CD4-positive, alpha-beta T cell (primary cell): Measurements from ENCODE around the gene RBFA. TPM values are rescaled to one million over a fixed set of nuclear protein-coding genes. Genes with fewer than 3 reads are reported as not detected.

Source experiments
- ATAC-seq: fragments of 200-7000 bp; cut with Tn5 transposase; one replicate; pipeline ENCODE4 v1.10.0; 2022; ENCODE audit warnings: mild to moderate bottlenecking; ENCODE audit not compliant: poor library complexity
- CTCF ChIA-PET: fragments of 350-600 bp; sonication (Branson Sonifier 250); formaldehyde crosslinking; loops from one replicate; lab custom pipeline; 2021; ENCODE audit warnings: antibody characterized with exemption, inconsistent platforms; lab: Charles Lee
- POLR2A ChIA-PET: fragments of 350-600 bp; sonication (Branson Sonifier 250); formaldehyde crosslinking; loops from one replicate; lab custom pipeline; 2021; ENCODE audit warnings: antibody characterized with exemption, inconsistent platforms; lab: Charles Lee
- DNase-seq, 14 experiments: peaks; one replicate each; pipeline ENCODE4 v3.0.0-alpha.2; 2013 to 2020; ENCODE audit warnings: mixed read lengths in 2 of 14
- H3K27ac ChIP-seq, 2 donors: one replicate each; pipeline versions ENCODE4 v1.5.1 to v1.7.0; 2013; ENCODE audit warnings: low read length in 2 of 2, low read depth in 1 of 2, mild to moderate bottlenecking in 1 of 2
- H3K27me3 ChIP-seq, 2 experiments: 1 replicate in 1 of 2; 2 replicates in 1 of 2; pipeline versions ENCODE4 v1.6.1 to v1.7.0; 2013; ENCODE audit warnings: low read length in 2 of 2, control low read depth in 1 of 2, mild to moderate bottlenecking in 1 of 2, moderate library complexity in 1 of 2; ENCODE audit not compliant: insufficient read depth in 2 of 2, control insufficient read depth in 1 of 2
- H3K36me3 ChIP-seq: one replicate; pipeline ENCODE4 v1.6.1; 2013; ENCODE audit warnings: low read length, control low read depth; ENCODE audit not compliant: insufficient read depth
- H3K4me1 ChIP-seq: one replicate; pipeline ENCODE4 v1.6.1; 2013; ENCODE audit warnings: low read length, control low read depth; ENCODE audit not compliant: insufficient read depth
- H3K4me3 ChIP-seq: one replicate; pipeline ENCODE4 v1.5.1; 2013; ENCODE audit warnings: mild to moderate bottlenecking, low read length, moderate library complexity
- H3K9me3 ChIP-seq, 2 experiments: 1 replicate in 1 of 2; 2 replicates in 1 of 2; pipeline versions ENCODE4 v1.6.1 to v1.7.0; 2013; ENCODE audit warnings: low read length in 2 of 2, mild to moderate bottlenecking in 2 of 2, control low read depth in 1 of 2, moderate library complexity in 1 of 2; ENCODE audit not compliant: control insufficient read depth in 1 of 2, insufficient read depth in 1 of 2
- H3K27ac Mint-ChIP-seq: one replicate; pipeline ENCODE4 v1.8.0; 2020; ENCODE audit warnings: mixed read lengths
- H3K27me3 Mint-ChIP-seq: one replicate; pipeline ENCODE4 v1.8.0; 2021; ENCODE audit warnings: mixed read lengths
- H3K36me3 Mint-ChIP-seq: one replicate; pipeline ENCODE4 v1.8.0; 2021; ENCODE audit warnings: low read depth, mixed read lengths
- H3K4me1 Mint-ChIP-seq: one replicate; pipeline ENCODE4 v1.8.0; 2021; ENCODE audit warnings: low read depth, mixed read lengths
- H3K4me3 Mint-ChIP-seq: one replicate; pipeline ENCODE4 v1.8.0; 2020; ENCODE audit warnings: mild to moderate bottlenecking, mixed read lengths
- H3K9me3 Mint-ChIP-seq: one replicate; pipeline ENCODE4 v1.8.0; 2020; ENCODE audit warnings: mixed read lengths
- CTCF ChIP-seq: fragments of 200-600 bp; IDR thresholded peaks from one replicate; pipeline ENCODE4 v1.8.0; 2022; ENCODE audit warnings: antibody characterized with exemption, mild to moderate bottlenecking
- intact Hi-C, 2 experiments: fragments of 100-400 bp; cut with DNase I in 1 of 2; cut with micrococcal nuclease in 1 of 2; formaldehyde crosslinking; loops; one replicate each; pipeline versions ENCODE4 v1.15.1 to v1.9.0; 2023 to 2025; cut with DNase I, micrococcal nuclease
- polyA plus RNA-seq, 2 donors: library from polyadenylated mRNA; unstranded; fragments of 120-200 nt; gene quantifications; one replicate each; pipeline ENCODE4 v1.2.1, GENCODE V29; 2013
- total RNA-seq, 174 experiments: library from RNA in 2 of 174; stranded (reverse) in 2 of 174; gene quantifications; one replicate each; pipeline ENCODE4 v1.2.3 and lab custom pipeline; 2021 to 2026

RBFA gene
- total RNA-seq = 10 to 100 TPM; 11.2 to 12.3 TPM
- polyA plus RNA-seq (2013, experiment 1 of 2) = 14.4 TPM
- polyA plus RNA-seq (2013, experiment 2 of 2) = 15.1 TPM
- total RNA-seq (lab: John Stamatoyannopoulos, UW) = 6.0 to 35.1 (median 16.0) reads per million in 172 experiments

- Histone ChIP-seq H3K27me3 (no peaks in the 10 kb centered on the region), H3K36me3 (peaks cover 13% of the 10 kb centered on the region), H3K4me3 (peak within 1 kb of the TSS; percentile 92), H3K4me1 (peaks cover 23% of the 10 kb centered on the region), H3K9me3 (no peaks in the 10 kb centered on the region), H3K27ac (peak within 1 kb of the TSS; percentile 83 to 96)
- Mint-ChIP-seq H3K4me3 (peak within 1 kb of the TSS; percentile 81), H3K4me1 (peaks cover 41% of the 10 kb centered on the region), H3K9me3 (peaks cover 3% of the 10 kb centered on the region), H3K27me3 (no peaks in the 10 kb centered on the region), H3K27ac (peak within 1 kb of the TSS; percentile 91), H3K36me3 (peaks cover 38% of the 10 kb centered on the region)
- intact Hi-C loops = loop anchor here (1.0 to 10.0 kb wide), 8 partner anchors 74 to 967 kb away; partner anchors contain the start of genes ADNP2 (in 1 of the 2), ATP9B (in 1 of the 2), CTDP1 (in 1 of the 2) and SLC66A2 (in 1 of the 2)
- peak; percentile 77 for ATAC-seq
- CTCF ChIA-PET = interaction anchor here (1.0 to 1.5 kb wide), 3 partner anchors 9 to 72 kb away, joined by 3 to 5 read pairs (median 4); partner anchors contain the start of gene HSBP1L1
- DNase-seq = peak; percentile 99 to 100 (median 100)
- peak; percentile 53 for TF ChIP-seq CTCF
- POLR2A ChIA-PET = interaction anchor here (0.8 to 2.9 kb wide), 9 partner anchors 10 to 628 kb away, joined by 3 to 26 read pairs (median 11); partner anchors contain the start of genes ADNP2, CTDP1, HSBP1L1 and SLC66A2
Measured at GRCh38 chr18:80034068-80034851, at the start of gene RBFA. TSS of gene RBFA (plus strand) at chr18:80034434. CDS start at chr18:80034496, 62 bp downstream.

- Mint-ChIP-seq H3K9me3 (no peaks in the 10 kb centered on the region), H3K4me3 (peak overlapping the region; percentile 65), H3K27me3 (no peaks in the 10 kb centered on the region), H3K36me3 (peaks cover 56% of the 10 kb centered on the region), H3K4me1 (peaks cover 66% of the 10 kb centered on the region), H3K27ac (peak overlapping the region; percentile 42)
- intact Hi-C loops = no loop called here
- peaks cover 56% of the 10 kb centered on the region for H3K4me1 ChIP-seq
- ATAC-seq (no peak), DNase-seq (no peak)
- no peak overlapping the region for H3K4me3 ChIP-seq
- peaks cover 21% of the 10 kb centered on the region for H3K36me3 ChIP-seq
- H3K27me3 ChIP-seq = no peaks in the 10 kb centered on the region
- H3K27ac ChIP-seq = no peak overlapping the region
- ChIA-PET CTCF (interaction anchor here (0.6 kb wide), 1 partner anchor 47 kb away, joined by 3 read pairs; no protein-coding TSS in a partner anchor), POLR2A (interaction anchor here (0.6 to 1.8 kb wide), 3 partner anchors 21 to 88 kb away, joined by 3 to 9 read pairs (median 3); partner anchors contain the start of gene HSBP1L1)
- no peak for TF ChIP-seq CTCF
- H3K9me3 ChIP-seq = no peaks in the 10 kb centered on the region
Measured at GRCh38 chr18:79985172-79985571, 49.1 kb upstream of the RBFA start.

GRCh38 chr18:79986726-79987125 lies 47.5 kb upstream of the RBFA start:
- CTCF ChIA-PET = interaction anchor here (2.3 kb wide), 1 partner anchor 23 kb away, joined by 6 read pairs; no protein-coding TSS in a partner anchor
- ATAC-seq (no peak), DNase-seq (no peak)
- Mint-ChIP-seq H3K27me3 (no peaks in the 10 kb centered on the region), H3K4me3 (peak overlapping the region; percentile 93), H3K27ac (peak overlapping the region; percentile 89), H3K4me1 (peaks cover 56% of the 10 kb centered on the region), H3K36me3 (peaks cover 52% of the 10 kb centered on the region), H3K9me3 (no peaks in the 10 kb centered on the region)
- Histone ChIP-seq H3K36me3 (peaks cover 21% of the 10 kb centered on the region), H3K27ac (peak overlapping the region in 1 of 2 donors; percentile 47), H3K9me3 (no peaks in the 10 kb centered on the region), H3K27me3 (no peaks in the 10 kb centered on the region), H3K4me3 (peak overlapping the region; percentile 82), H3K4me1 (peaks cover 49% of the 10 kb centered on the region)
- POLR2A ChIA-PET = interaction anchor here (1.3 to 3.0 kb wide), 3 partner anchors 19 to 47 kb away, joined by 5 to 26 read pairs (median 17); partner anchors contain the start of genes HSBP1L1 and RBFA
- no peak for TF ChIP-seq CTCF
- intact Hi-C loops = no loop called here
